Liver (tissue), 3 donors: Measurements from ENCODE around the gene PRM2.

ENCODE experiments used
- EGR1 ChIP-seq, 2 donors: IDR thresholded peaks; 2 replicates each; pipeline ENCODE4 v1.6.1; 2016 to 2018; ENCODE audit warnings: antibody characterized with exemption in 2 of 2, low read depth in 2 of 2
- JUND ChIP-seq, 2 donors: IDR thresholded peaks; 2 replicates each; pipeline ENCODE4 v1.6.1; 2016; ENCODE audit warnings: antibody characterized with exemption in 2 of 2
- RAD21 ChIP-seq, 2 donors: IDR thresholded peaks; 2 replicates each; pipeline ENCODE4 v1.6.1; 2016; ENCODE audit warnings: antibody characterized with exemption in 2 of 2, mild to moderate bottlenecking in 2 of 2
- REST ChIP-seq: IDR thresholded peaks from 2 replicates; pipeline ENCODE4 v1.6.1; 2016; ENCODE audit warnings: antibody characterized with exemption, mild to moderate bottlenecking
- SP1 ChIP-seq: IDR thresholded peaks from 2 replicates; pipeline ENCODE4 v1.6.1; 2018; ENCODE audit warnings: antibody characterized with exemption, mild to moderate bottlenecking
- TAF1 ChIP-seq: conservative IDR thresholded peaks from 2 replicates; pipeline ENCODE4 v1.6.1; 2016; ENCODE audit warnings: antibody characterized with exemption, mild to moderate bottlenecking
- TF ChIP-seq, protein P1 (sequence below): fragments of 150-350 bp; IDR thresholded peaks from 2 replicates; pipeline ENCODE4 v1.5.1; 2017; ENCODE audit warnings: improper control_type of control experiment, low read depth, low read length; ENCODE audit not compliant: missing input control
- TF ChIP-seq, protein P2 (sequence below): IDR thresholded peaks from 2 replicates; pipeline ENCODE4 v1.6.1; 2016; ENCODE audit warnings: antibody characterized with exemption
- donor health status: healthy.
- donor health status: healthy.

DNA sequence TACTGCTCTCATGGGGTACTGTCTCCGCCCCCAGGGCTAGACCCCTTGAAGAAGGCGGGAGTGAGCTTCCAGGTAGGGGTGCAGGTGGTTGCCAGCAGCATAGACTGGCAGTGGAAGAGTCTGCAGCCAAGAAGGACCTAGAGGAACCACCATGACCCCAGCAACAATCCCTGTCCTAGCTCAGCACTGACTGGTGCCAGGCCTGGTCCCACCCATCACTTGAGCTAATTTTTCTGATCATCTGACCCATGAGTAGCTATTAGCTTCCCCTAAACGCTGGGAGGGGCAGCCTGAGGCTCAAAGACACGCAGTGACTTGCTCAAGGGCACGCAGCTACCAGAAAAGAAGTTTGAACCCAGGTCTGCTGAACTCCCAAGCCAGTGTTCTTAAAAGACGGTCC lies 3.8 kb downstream of the PRM2 start:
- TF ChIP-seq, protein P1, sequence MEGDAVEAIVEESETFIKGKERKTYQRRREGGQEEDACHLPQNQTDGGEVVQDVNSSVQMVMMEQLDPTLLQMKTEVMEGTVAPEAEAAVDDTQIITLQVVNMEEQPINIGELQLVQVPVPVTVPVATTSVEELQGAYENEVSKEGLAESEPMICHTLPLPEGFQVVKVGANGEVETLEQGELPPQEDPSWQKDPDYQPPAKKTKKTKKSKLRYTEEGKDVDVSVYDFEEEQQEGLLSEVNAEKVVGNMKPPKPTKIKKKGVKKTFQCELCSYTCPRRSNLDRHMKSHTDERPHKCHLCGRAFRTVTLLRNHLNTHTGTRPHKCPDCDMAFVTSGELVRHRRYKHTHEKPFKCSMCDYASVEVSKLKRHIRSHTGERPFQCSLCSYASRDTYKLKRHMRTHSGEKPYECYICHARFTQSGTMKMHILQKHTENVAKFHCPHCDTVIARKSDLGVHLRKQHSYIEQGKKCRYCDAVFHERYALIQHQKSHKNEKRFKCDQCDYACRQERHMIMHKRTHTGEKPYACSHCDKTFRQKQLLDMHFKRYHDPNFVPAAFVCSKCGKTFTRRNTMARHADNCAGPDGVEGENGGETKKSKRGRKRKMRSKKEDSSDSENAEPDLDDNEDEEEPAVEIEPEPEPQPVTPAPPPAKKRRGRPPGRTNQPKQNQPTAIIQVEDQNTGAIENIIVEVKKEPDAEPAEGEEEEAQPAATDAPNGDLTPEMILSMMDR = no peak
- no peak for TF ChIP-seq JUND (IDR thresholded peaks at IDR 0.05)
- TF ChIP-seq, protein P2, sequence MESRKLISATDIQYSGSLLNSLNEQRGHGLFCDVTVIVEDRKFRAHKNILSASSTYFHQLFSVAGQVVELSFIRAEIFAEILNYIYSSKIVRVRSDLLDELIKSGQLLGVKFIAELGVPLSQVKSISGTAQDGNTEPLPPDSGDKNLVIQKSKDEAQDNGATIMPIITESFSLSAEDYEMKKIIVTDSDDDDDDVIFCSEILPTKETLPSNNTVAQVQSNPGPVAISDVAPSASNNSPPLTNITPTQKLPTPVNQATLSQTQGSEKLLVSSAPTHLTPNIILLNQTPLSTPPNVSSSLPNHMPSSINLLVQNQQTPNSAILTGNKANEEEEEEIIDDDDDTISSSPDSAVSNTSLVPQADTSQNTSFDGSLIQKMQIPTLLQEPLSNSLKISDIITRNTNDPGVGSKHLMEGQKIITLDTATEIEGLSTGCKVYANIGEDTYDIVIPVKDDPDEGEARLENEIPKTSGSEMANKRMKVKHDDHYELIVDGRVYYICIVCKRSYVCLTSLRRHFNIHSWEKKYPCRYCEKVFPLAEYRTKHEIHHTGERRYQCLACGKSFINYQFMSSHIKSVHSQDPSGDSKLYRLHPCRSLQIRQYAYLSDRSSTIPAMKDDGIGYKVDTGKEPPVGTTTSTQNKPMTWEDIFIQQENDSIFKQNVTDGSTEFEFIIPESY = no peak
- TF ChIP-seq RAD21 (IDR thresholded peaks at IDR 0.05) = no peak
- TF ChIP-seq EGR1 (IDR thresholded peaks at IDR 0.05; ENCODE audit: low read depth in 2 of 2) = no peak
- TF ChIP-seq SP1 = no peak
- TF ChIP-seq REST = no peak
- no peak for TF ChIP-seq TAF1
